RWPE1 (cell line): Measurements from ENCODE around the gene CNNM1.

Source experiments
- CTCF ChIA-PET: fragments of 350-600 bp; sonication (Branson Sonifier 250); formaldehyde crosslinking; extraction: SDS; loops from one replicate; lab custom pipeline; 2021; lab: Yijun Ruan, JAX
- POLR2A ChIA-PET: fragments of 400-600 bp; formaldehyde crosslinking; extraction: SDS; loops from one replicate; lab custom pipeline; 2020; ENCODE audit warnings: antibody characterized with exemption; ENCODE audit not compliant: low non-redundant PET; lab: Yijun Ruan, JAX
- DNase-seq: peaks from one replicate; pipeline ENCODE4 v3.0.0; 2012; ENCODE audit warnings: low spot score
- H3K27ac ChIP-seq: fragments of 450-650 bp; 2 replicates; pipeline ENCODE4 v1.5.1; 2017
- CTCF ChIP-seq: fragments of 450-650 bp; conservative IDR thresholded peaks from 2 replicates; pipeline ENCODE4 v1.5.1; 2017; ENCODE audit warnings: low read depth, mild to moderate bottlenecking

Gene CNNM1

GRCh38 chr10:99360934-99361333 is 31.8 kb downstream of the CNNM1 start:
- POLR2A ChIA-PET: no interaction called here
- no peak for DNase-seq

GRCh38 chr10:99364125-99364524 is 35.0 kb downstream of the CNNM1 start:
- no peak for DNase-seq
- CTCF ChIA-PET: no interaction called here
- no peak overlapping the region for H3K27ac ChIP-seq
- POLR2A ChIA-PET: no interaction called here
- no peak for TF ChIP-seq CTCF

More at GRCh38 chr10:99360934-99361333, 31.8 kb downstream of the CNNM1 start:
- no peak overlapping the region for H3K27ac ChIP-seq
- no peak for TF ChIP-seq CTCF
- CTCF ChIA-PET: no interaction called here

- ChIA-PET CTCF (interaction anchor here (0.6 kb wide), 1 partner anchor 788 kb away, joined by 7 read pairs; no protein-coding TSS in a partner anchor), POLR2A (no interaction called here)
These were observed 36.2 kb downstream of the CNNM1 start for GRCh38 chr10:99365311-99365710.

GRCh38 chr10:99365736-99366135 is 36.6 kb downstream of the CNNM1 start:
- no peak overlapping the region for H3K27ac ChIP-seq
- TF ChIP-seq CTCF: no peak
- POLR2A ChIA-PET: no interaction called here
- DNase-seq: no peak
- CTCF ChIA-PET: interaction anchor here (0.6 kb wide), 1 partner anchor 789 kb away, joined by 7 read pairs; no protein-coding TSS in a partner anchor

More at GRCh38 chr10:99365311-99365710, 36.2 kb downstream of the CNNM1 start:
- TF ChIP-seq CTCF: no peak
- DNase-seq: no peak
- H3K27ac ChIP-seq: no peak overlapping the region

- ChIA-PET POLR2A (no interaction called here), CTCF (interaction anchor here (0.7 kb wide), 1 partner anchor 50 kb away, joined by 3 read pairs; no protein-coding TSS in a partner anchor)
- TF ChIP-seq CTCF: no peak
- no peak for DNase-seq
- no peak overlapping the region for H3K27ac ChIP-seq
These were observed 37.5 kb downstream of the CNNM1 start for GRCh38 chr10:99366666-99367065.

GRCh38 chr10:99368646-99369045 is 39.5 kb downstream of the CNNM1 start:
- ChIA-PET CTCF (interaction anchor here (1.1 kb wide), 1 partner anchor 1328 kb away, joined by 3 read pairs; no protein-coding TSS in a partner anchor), POLR2A (no interaction called here)
- no peak overlapping the region for H3K27ac ChIP-seq
- TF ChIP-seq CTCF: no peak
- DNase-seq: no peak
